ENCODE data around the gene CRPPA. TPM values are rescaled to one million over a fixed set of nuclear protein-coding genes. Genes with fewer than 3 reads are reported as not detected.

Gene CRPPA
- total and polyA plus RNA-seq, 10 of the 15 experiments (the other 5 are each of a cell fraction or from before 2014, with no cell fraction given), result not detected

DNA sequence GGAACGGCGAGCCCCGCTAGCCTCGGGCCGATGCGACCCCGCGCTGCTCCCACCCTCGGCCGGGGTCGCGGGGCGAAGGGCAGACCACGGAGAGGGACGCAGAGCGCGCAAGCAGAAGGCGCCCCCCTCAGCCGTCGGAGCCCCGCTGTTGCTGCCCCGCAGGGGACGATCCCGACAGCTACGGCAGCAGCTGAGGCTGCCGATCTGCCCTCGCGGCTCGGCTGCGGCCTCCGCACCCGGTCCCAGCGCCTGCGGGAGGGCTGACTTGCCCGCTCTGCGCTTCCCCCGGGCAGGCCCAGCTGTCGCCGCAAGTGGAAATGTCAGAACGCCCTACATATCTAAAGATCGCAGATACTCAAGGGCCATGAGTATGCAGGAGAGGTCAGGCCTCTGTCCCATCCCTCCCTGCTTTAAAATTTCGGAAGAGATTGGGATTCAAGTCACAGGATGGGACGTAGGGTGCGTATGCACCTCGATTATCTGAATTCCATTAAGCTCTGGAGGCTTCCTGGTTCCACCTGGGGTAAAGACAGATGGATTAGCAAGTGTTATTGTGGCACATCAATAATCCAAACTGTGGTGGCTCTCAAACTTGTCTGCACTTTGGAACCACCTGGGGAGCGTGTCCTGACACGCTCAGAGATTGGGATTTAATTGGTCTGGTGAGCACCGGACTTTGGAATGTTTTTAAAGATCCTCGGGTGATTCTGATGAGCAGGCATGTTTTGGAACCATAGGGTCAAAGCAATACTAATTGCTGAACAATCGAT is at the start of gene CRPPA (continued):
- TF ChIP-seq ZBTB40 (IDR thresholded peaks at IDR 0.05; ENCODE audit: borderline replicate concordance), result no peak
- TF ChIP-seq, protein P1, sequence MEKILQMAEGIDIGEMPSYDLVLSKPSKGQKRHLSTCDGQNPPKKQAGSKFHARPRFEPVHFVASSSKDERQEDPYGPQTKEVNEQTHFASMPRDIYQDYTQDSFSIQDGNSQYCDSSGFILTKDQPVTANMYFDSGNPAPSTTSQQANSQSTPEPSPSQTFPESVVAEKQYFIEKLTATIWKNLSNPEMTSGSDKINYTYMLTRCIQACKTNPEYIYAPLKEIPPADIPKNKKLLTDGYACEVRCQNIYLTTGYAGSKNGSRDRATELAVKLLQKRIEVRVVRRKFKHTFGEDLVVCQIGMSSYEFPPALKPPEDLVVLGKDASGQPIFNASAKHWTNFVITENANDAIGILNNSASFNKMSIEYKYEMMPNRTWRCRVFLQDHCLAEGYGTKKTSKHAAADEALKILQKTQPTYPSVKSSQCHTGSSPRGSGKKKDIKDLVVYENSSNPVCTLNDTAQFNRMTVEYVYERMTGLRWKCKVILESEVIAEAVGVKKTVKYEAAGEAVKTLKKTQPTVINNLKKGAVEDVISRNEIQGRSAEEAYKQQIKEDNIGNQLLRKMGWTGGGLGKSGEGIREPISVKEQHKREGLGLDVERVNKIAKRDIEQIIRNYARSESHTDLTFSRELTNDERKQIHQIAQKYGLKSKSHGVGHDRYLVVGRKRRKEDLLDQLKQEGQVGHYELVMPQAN (conservative IDR thresholded peaks at IDR 0.05), result no peak
- no peak for TF ChIP-seq EGR1 (IDR thresholded peaks at IDR 0.05; ENCODE audit: borderline replicate concordance in 1 of 2, low read depth in 2 of 2, low read length in 2 of 2)
- no peak for TF ChIP-seq RFX5 (IDR thresholded peaks at IDR 0.05; ENCODE audit: low read depth, low read length)
- no peak for TF ChIP-seq RB1 (IDR thresholded peaks at IDR 0.05; ENCODE audit: borderline replicate concordance)
- TF ChIP-seq RAD51 (IDR thresholded peaks at IDR 0.05), result no peak
- TF ChIP-seq, protein P2, sequence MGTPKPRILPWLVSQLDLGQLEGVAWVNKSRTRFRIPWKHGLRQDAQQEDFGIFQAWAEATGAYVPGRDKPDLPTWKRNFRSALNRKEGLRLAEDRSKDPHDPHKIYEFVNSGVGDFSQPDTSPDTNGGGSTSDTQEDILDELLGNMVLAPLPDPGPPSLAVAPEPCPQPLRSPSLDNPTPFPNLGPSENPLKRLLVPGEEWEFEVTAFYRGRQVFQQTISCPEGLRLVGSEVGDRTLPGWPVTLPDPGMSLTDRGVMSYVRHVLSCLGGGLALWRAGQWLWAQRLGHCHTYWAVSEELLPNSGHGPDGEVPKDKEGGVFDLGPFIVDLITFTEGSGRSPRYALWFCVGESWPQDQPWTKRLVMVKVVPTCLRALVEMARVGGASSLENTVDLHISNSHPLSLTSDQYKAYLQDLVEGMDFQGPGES (IDR thresholded peaks at IDR 0.05), result no peak
- no peak for TF ChIP-seq MXI1 (IDR thresholded peaks at IDR 0.05; ENCODE audit: low read depth, low read length)
- TF ChIP-seq, protein P3, sequence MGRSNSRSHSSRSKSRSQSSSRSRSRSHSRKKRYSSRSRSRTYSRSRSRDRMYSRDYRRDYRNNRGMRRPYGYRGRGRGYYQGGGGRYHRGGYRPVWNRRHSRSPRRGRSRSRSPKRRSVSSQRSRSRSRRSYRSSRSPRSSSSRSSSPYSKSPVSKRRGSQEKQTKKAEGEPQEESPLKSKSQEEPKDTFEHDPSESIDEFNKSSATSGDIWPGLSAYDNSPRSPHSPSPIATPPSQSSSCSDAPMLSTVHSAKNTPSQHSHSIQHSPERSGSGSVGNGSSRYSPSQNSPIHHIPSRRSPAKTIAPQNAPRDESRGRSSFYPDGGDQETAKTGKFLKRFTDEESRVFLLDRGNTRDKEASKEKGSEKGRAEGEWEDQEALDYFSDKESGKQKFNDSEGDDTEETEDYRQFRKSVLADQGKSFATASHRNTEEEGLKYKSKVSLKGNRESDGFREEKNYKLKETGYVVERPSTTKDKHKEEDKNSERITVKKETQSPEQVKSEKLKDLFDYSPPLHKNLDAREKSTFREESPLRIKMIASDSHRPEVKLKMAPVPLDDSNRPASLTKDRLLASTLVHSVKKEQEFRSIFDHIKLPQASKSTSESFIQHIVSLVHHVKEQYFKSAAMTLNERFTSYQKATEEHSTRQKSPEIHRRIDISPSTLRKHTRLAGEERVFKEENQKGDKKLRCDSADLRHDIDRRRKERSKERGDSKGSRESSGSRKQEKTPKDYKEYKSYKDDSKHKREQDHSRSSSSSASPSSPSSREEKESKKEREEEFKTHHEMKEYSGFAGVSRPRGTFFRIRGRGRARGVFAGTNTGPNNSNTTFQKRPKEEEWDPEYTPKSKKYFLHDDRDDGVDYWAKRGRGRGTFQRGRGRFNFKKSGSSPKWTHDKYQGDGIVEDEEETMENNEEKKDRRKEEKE (IDR thresholded peaks at IDR 0.05), result no peak
